DOHH2 (cell line): ENCODE data around the gene GPSM1.

ENCODE experiments used
- H3F3A ChIP-seq: fragments of 200-600 bp; sonication (generic), shearing (Covaris generic); 2 replicates; pipeline ENCODE4 v1.6.0; 2016; ENCODE audit warnings: antibody characterized with exemption, mild to moderate bottlenecking; ENCODE audit not compliant: control insufficient read depth, insufficient read depth
- H3K27ac ChIP-seq: fragments of 200-600 bp; sonication (generic); 2 replicates; pipeline ENCODE4 v1.5.1; 2014; ENCODE audit warnings: low read depth, mild to moderate bottlenecking, low read length, moderate library complexity
- H3K27me3 ChIP-seq: fragments of 200-600 bp; sonication (generic); 2 replicates; pipeline ENCODE4 v1.6.1; 2014; ENCODE audit warnings: mild to moderate bottlenecking, low read length, mixed read lengths; ENCODE audit not compliant: control insufficient read depth
- H3K36me3 ChIP-seq: fragments of 200-600 bp; sonication (generic); 2 replicates; pipeline ENCODE4 v1.6.1; 2014; ENCODE audit warnings: mild to moderate bottlenecking, low read length, moderate library complexity, mixed read lengths; ENCODE audit not compliant: control insufficient read depth
- H3K4me1 ChIP-seq: fragments of 200-600 bp; sonication (generic); 2 replicates; pipeline ENCODE4 v1.6.1; 2014; ENCODE audit warnings: mild to moderate bottlenecking, low read length, mixed read lengths; ENCODE audit not compliant: control insufficient read depth
- H3K4me2 ChIP-seq: fragments of 200-600 bp; sonication (generic); 2 replicates; pipeline ENCODE4 v1.6.0; 2014; ENCODE audit warnings: mild to moderate bottlenecking, low read length, moderate library complexity
- H3K4me3 ChIP-seq: fragments of 200-600 bp; sonication (generic); 2 replicates; pipeline ENCODE4 v1.5.1; 2014; ENCODE audit warnings: mild to moderate bottlenecking, low read length, mixed read lengths
- H3K79me2 ChIP-seq: fragments of 200-600 bp; sonication (generic); 2 replicates; pipeline ENCODE4 v1.6.1; 2014; ENCODE audit warnings: mild to moderate bottlenecking, low read length, mixed read lengths; ENCODE audit not compliant: control insufficient read depth
- H3K9me2 ChIP-seq: fragments of 200-600 bp; sonication (generic); replicated peaks from 2 replicates; pipeline ENCODE4 v1.6.1; 2014; ENCODE audit warnings: mild to moderate bottlenecking, low read length, mixed read lengths; ENCODE audit not compliant: control insufficient read depth
- H3K9me3 ChIP-seq: fragments of 200-600 bp; sonication (generic); 2 replicates; pipeline ENCODE4 v1.6.1; 2014; ENCODE audit warnings: antibody characterized with exemption, low read length, mixed read lengths; ENCODE audit not compliant: control insufficient read depth, insufficient read depth
- H4K20me1 ChIP-seq: fragments of 200-600 bp; sonication (generic); 2 replicates; pipeline ENCODE4 v1.6.0; 2014; ENCODE audit warnings: low read depth, mild to moderate bottlenecking, antibody characterized with exemption, low read length, moderate library complexity; ENCODE audit not compliant: control insufficient read depth, insufficient read depth
- EZH2phosphoT487 ChIP-seq: fragments of 200-600 bp; sonication (generic); IDR thresholded peaks from 2 replicates; pipeline ENCODE4 v1.6.1; 2017; ENCODE audit warnings: borderline replicate concordance, mild to moderate bottlenecking, antibody characterized with exemption, low read length, moderate library complexity, mixed read lengths
- TF ChIP-seq, protein P1 (sequence below): fragments of 200-600 bp; sonication (generic); IDR thresholded peaks from one replicate; pipeline ENCODE4 v1.5.1; 2014; ENCODE audit warnings: antibody characterized with exemption, mild to moderate bottlenecking, low read depth, low read length; ENCODE audit not compliant: poor library complexity, severe bottlenecking

The GPSM1 gene

GRCh38 chr9:136278894-136279293 is 48.4 kb upstream of the GPSM1 start:
- Histone ChIP-seq H3K4me3 (no peak overlapping the region), H3K27ac (no peak overlapping the region), H3K9me2 (no peaks in the 10 kb centered on the region), H3K27me3 (peaks cover 15% of the 10 kb centered on the region), H3K79me2 (no peaks in the 10 kb centered on the region), H3K4me2 (no peak overlapping the region), H3K4me1 (peaks cover 22% of the 10 kb centered on the region), H4K20me1 (no peaks in the 10 kb centered on the region), H3K9me3 (no peaks in the 10 kb centered on the region), H3K36me3 (no peaks in the 10 kb centered on the region), H3F3A (no peaks in the 10 kb centered on the region)
- TF ChIP-seq, protein P1, sequence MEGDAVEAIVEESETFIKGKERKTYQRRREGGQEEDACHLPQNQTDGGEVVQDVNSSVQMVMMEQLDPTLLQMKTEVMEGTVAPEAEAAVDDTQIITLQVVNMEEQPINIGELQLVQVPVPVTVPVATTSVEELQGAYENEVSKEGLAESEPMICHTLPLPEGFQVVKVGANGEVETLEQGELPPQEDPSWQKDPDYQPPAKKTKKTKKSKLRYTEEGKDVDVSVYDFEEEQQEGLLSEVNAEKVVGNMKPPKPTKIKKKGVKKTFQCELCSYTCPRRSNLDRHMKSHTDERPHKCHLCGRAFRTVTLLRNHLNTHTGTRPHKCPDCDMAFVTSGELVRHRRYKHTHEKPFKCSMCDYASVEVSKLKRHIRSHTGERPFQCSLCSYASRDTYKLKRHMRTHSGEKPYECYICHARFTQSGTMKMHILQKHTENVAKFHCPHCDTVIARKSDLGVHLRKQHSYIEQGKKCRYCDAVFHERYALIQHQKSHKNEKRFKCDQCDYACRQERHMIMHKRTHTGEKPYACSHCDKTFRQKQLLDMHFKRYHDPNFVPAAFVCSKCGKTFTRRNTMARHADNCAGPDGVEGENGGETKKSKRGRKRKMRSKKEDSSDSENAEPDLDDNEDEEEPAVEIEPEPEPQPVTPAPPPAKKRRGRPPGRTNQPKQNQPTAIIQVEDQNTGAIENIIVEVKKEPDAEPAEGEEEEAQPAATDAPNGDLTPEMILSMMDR = no peak
- no peak for TF ChIP-seq EZH2phosphoT487

DNA sequence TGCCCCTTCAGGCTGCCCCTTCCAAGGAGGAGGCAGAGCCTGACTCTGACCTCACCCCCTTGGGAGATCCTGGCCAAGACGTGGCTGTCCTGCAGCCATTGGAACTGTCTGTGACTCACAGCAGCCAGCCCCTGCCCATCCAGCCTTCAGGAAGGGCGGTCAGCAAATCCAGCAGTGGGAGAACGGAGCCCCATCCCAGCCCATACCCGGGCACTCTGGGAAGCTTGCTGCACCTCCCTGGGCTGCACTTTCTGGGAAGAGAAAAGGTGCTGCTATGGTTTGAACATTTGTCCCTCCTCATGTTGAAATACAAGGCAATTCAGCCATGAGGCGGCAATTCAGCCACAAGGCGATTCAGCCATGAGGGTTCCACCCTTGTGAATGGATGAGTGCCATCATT is 47.9 kb upstream of the GPSM1 start:
- Histone ChIP-seq H3K4me3 (no peak overlapping the region), H3K4me1 (peaks cover 23% of the 10 kb centered on the region), H3K9me2 (no peaks in the 10 kb centered on the region), H3K9me3 (no peaks in the 10 kb centered on the region), H3K27ac (no peak overlapping the region), H3K27me3 (peaks cover 15% of the 10 kb centered on the region), H3F3A (no peaks in the 10 kb centered on the region), H3K79me2 (no peaks in the 10 kb centered on the region), H4K20me1 (no peaks in the 10 kb centered on the region), H3K4me2 (no peak overlapping the region), H3K36me3 (no peaks in the 10 kb centered on the region)
- no peak for TF ChIP-seq EZH2phosphoT487

DNA sequence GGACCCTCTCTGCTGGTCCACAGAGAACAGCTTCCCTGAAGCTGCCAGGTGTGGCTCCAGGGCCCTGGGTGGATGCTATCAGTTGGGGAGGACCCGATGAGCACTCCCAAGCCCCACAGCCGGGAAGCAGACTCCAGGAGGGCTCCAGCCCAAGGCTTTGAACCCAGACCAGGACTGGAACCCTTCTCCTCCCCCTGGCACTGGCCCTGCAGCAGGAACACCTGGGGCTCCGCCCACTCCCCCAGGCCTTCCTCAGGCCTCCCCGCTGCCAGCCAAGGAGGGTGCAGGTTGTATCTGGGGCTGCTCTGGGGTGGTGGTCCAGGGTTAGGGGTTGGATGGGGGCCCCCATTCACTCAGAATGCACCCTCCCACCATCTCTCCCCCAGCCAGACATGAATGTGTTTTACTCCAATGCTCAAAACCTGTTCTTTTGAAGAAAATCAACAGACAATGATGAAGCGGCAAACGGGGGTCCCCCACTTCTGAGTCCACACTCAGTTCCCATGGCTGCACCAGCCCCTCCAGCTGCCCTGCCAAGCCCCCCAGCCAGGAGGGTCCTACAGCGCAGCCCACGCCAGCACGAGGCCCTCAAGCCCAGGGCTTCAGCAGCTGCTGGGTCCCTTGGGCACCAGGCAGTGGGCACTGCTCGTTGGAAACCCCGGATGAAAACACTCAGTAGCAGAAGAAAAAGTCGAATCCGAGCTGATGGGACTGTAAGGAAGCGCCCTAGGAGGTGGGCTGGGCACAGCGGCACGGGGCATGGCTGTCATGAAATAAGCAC is 46.6 kb upstream of the GPSM1 start:
- Histone ChIP-seq H3K4me1 (peaks cover 23% of the 10 kb centered on the region), H4K20me1 (no peaks in the 10 kb centered on the region), H3K9me2 (no peaks in the 10 kb centered on the region), H3K27ac (no peak overlapping the region), H3K4me3 (no peak overlapping the region), H3K36me3 (no peaks in the 10 kb centered on the region), H3K4me2 (no peak overlapping the region), H3F3A (no peaks in the 10 kb centered on the region), H3K79me2 (no peaks in the 10 kb centered on the region), H3K27me3 (peaks cover 10% of the 10 kb centered on the region), H3K9me3 (no peaks in the 10 kb centered on the region)
- TF ChIP-seq, protein P1 = no peak
- TF ChIP-seq EZH2phosphoT487 = no peak

GRCh38 chr9:136281421-136282271 is 45.7 kb upstream of the GPSM1 start:
- Histone ChIP-seq H3K4me2 (peak overlapping the region; percentile 73; the same call in 1 of the 2 replicates), H3K36me3 (no peaks in the 10 kb centered on the region), H3F3A (no peaks in the 10 kb centered on the region), H3K9me3 (no peaks in the 10 kb centered on the region), H3K27ac (no peak overlapping the region), H4K20me1 (no peaks in the 10 kb centered on the region), H3K27me3 (peaks cover 4% of the 10 kb centered on the region), H3K4me3 (0 out of 2 replicates have a peak overlapping the region, but pooled peaks have one; percentile 2), H3K4me1 (peaks cover 23% of the 10 kb centered on the region), H3K9me2 (no peaks in the 10 kb centered on the region), H3K79me2 (no peaks in the 10 kb centered on the region)
- TF ChIP-seq, protein P1 = no peak
- TF ChIP-seq EZH2phosphoT487 = no peak
